ENCODE measurements around the gene ADAM29.
"Not testable (repeated sequence)": the region's sequence is repeated elsewhere in the genome, so short reads cannot be mapped to it uniquely, and the experiment has no call there.

The ADAM29 gene

DNA sequence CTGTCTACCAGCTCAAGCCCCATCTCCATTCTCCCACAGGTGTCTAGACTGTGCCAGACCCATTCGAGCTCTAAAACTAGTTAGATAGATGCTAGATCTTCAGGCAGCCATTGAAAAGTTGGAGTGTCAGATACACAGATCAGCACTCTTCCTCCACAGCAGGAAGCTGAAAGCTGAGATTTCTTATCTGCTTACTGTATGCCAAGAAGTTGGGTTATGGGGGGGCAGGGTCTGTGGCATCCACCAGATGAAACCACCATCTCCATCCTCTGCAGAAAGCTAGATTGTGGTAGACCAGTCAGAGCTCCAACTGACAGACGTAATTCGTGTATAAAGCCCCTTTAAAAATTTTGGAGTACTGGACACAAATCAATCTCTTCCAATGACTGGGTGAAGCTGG, 54.8 kb downstream of the ADAM29 start:
- DNase-seq: no peak

DNA sequence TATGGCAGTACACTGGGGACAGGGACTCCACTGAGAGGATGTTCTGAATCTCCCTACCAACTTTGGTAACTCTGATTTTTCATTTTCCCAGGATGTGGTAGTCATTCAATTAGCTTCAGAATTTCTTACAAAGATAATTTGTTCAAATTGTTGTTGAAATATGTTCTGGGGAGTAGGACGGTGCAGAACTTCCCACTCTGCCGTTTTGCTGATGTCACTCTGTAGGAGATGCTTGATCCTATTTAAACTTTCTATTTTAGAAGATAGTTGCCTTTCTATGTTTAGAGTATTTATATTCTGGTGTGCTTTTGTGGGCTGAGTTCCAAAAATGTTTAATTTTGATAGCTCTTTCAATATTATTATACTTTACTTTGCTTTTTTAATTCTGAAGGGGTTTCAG, 55.2 kb downstream of the ADAM29 start:
- DNase-seq: no peak

DNA sequence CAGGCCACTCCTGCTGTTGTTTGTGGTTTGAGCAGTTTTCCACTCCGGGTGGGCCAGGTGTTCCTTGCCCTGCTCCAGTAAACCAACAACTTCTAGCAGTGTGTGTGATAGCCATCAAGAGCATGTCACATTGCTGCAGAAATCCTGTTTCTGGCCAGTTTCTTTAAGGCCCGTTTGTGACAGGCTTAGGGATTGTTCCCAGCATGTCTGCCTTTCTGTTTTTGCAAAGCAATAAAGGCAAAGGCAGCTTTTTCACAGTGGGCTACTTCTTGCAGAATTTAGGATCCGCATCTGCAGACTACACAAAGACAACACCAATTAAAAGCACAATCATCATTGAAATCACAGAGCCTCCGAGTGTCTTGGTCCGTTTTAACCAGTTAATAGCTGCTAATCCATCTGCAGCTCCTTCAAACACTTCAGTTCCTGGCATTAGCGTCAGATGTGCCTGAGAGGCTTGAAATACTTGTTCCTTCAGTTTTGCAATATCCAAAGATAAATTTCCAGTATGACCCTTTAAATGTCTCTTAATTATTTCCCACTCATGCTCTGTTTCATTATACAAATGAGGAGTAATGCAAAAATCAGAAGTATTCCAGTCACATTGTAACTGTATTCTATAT, 65.1 kb downstream of the ADAM29 start:
- no peak for DNase-seq

DNA sequence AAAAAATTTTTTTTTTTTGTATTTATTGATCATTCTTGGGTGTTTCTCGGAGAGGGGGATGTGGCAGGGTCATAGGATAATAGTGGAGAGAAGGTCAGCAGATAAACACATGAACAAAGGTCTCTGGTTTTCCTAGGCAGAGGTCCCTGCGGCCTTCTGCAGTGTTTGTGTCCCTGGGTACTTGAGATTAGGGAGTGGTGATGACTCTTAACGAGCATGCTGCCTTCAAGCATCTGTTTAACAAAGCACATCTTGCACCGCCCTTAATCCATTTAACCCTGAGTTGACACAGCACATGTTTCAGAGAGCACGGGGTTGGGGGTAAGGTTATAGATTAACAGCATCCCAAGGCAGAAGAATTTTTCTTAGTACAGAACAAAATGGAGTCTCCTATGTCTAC, 65.7 kb downstream of the ADAM29 start:
- DNase-seq: not testable (repeated sequence)

DNA sequence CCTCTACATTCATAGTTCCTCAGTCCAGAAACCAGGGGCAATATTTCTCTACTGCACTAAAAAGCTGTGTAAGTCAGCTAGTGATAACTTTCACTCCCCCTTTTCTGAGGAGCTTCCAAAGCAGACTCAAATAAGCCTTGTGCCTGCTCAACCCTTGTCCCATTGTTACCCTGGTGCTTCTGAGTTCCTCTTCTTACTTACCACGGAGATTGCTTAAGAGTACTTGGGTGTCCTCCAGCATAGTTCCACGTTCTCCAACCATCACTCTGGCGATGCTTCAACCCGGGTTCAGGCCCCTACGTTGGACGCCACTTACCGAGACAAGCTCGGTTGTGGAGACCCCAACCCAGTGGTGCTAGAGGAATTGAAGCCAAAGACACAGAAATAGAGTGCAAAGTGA, 71.6 kb downstream of the ADAM29 start:
- no peak for DNase-seq

DNA sequence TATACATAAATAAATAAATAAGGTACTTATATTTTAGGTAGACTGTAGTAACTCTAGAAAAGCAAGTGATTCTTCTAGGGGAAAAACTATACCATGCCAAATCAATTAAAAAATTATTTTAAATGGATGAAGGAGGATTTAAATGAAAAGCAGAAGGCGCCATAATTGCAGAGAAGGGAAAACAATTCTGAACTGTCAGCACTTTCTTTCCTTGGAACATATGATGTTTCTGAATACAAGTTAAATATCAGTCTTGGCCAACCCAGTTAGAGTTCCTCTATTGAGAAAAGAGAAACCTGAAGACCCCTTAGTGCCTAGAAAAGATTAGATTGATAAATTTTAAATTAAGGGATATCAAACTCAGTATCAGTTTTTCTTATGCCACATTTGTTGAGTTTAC, 75.8 kb downstream of the ADAM29 start:
- no peak for DNase-seq

DNA sequence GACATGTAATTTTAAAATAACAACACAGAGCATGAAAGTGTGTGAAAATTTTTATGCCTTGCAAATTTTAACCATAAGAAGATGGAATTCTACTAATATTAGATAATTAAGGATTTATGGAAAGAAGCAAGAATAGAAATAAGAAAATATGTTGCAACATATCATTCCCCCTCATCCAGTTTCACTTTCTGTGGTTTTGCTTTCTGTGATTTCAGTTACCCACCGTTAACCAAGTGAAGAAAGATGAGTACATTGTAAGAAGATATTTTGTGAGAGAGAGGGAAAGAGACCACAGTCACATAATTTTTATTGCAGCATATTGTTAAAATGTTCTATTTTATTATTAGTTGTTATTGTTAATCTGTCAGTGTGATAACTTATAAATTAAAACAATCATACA, 77.9 kb downstream of the ADAM29 start:
- DNase-seq: no peak

DNA sequence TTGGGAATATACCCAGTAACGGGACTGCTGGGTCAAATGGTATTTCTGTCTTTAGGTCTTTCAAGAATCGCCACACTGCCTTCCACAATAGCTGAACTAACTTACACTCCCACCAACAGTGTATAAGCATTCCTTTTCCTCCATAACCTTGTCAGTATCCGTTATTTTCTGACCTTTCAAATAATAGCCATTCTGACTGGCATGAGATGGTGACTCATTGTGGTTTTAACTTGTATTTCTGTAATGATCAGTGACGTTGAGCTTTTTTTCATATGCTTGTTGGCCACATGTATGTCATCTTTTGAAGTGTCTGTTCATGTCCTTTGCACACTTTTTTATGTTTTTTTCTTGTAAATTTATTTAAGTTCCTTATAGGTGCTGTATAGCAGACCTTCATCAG, 81.2 kb downstream of the ADAM29 start:
- no peak for DNase-seq

DNA sequence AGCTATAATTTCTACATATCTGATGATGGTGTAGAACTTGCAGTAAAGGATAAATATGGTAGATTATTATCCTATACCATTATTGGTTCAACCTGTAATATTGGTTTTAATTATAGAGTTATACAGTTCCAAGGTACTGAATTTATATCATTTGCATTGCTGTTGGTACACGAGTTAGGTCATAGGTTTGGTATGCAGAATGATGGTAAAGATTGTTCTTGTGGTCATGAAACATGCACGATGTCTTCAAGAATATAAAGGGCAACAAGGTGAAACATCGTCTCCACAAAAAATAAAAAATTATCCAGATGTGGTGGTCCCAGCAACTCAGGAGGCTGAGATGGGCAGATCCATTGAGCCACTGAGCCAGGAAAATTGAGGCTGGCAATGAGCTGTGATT, 99.6 kb downstream of the ADAM29 start:
- DNase-seq: no peak

DNA sequence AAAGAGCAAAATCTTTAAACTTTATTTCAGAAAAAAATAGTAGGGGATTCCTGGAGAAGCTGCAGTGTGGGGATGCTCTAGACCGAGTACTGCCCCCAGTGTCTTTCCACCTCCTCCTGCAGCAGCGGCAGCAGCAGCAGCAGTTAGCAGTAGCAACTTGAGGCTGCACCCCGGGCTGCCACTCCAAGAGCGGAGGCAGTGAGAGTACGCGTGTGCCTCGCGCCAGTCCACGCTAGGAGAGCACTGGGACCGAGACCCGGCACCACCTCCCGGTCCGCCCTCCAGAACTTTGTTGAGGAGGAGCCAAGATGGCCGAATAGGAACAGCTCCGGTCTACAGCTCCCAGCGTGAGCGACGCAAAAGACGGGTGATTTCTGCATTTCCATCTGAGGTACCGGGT, 101.3 kb downstream of the ADAM29 start:
- DNase-seq: not testable (repeated sequence)
